HG02798 (cell line): Measurements from ENCODE around the gene OR51E2.
"Not testable (repeated sequence)": the region's sequence is repeated elsewhere in the genome, so short reads cannot be mapped to it uniquely, and the experiment has no call there.

Source experiments
- ATAC-seq: cut with Tn5 transposase; IDR thresholded peaks from one replicate; pipeline ENCODE4 v1.9.1; 2021; ENCODE audit warnings: mild to moderate bottlenecking; ENCODE audit not compliant: unreplicated experiment, poor library complexity

Gene OR51E2, protein sequence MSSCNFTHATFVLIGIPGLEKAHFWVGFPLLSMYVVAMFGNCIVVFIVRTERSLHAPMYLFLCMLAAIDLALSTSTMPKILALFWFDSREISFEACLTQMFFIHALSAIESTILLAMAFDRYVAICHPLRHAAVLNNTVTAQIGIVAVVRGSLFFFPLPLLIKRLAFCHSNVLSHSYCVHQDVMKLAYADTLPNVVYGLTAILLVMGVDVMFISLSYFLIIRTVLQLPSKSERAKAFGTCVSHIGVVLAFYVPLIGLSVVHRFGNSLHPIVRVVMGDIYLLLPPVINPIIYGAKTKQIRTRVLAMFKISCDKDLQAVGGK

DNA sequence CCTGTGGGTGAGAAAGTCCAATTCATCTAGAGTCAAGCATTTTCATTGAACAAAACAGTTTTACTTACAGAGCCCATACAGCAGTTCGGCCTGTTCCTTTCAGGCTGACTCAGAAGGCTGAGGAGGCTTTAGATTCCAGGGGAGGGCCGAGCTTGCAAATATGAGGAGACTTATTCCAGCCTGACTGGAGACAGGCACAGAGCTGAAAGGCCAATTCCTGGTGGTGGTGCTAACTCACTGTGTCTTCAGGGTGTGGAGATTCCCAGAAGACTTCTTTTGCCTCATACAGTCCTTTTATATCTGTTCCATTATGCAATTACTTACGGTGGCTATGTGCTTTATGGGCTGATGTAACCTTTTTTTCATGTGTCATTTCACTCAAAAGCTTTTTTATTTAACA lies at the start of gene OR51E2:
Gene OR51E2 (minus strand): TSS at position 269 of the 400 bp plus-strand sequence. CDS start 15,142 bp downstream, outside the sequence.
- no peak for ATAC-seq

DNA sequence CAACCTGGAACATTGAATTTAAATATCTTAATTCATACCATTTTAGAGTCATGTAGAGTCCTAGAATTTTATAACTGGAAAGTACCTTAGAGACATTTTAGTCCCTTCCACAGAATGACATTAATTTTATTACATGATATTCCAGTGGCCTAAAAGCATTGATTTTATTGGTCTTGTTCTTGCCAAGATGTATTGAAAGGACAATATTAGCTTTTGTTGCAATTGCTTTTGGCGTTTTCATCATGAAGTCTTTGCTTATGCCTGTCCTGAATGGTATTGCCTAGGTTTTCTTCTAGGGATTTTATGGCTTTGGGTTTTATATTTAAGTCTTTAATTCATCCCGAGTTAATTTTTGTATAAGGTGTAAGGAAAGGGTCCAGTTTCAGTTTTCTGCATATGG lies 43.1 kb upstream of the OR51E2 start:
- no peak for ATAC-seq

DNA sequence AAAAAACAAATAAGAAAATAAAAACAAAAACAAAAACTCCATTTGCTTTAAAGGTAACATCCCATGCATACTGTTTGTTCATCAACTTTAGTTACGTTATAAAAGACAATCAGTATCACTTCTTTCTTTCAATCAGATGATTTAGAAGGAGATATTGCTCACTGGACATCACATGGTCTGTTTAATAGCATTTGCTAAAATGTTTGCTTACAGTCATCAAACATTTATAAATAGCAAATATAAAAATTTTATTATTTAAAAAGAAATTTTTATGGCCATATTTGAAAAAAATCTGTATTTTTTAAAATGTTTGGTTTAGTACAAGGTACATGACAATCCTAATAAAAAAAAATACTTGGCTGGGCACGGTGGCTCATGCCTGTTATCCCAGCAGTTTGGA lies 29.5 kb upstream of the OR51E2 start:
- no peak for ATAC-seq

DNA sequence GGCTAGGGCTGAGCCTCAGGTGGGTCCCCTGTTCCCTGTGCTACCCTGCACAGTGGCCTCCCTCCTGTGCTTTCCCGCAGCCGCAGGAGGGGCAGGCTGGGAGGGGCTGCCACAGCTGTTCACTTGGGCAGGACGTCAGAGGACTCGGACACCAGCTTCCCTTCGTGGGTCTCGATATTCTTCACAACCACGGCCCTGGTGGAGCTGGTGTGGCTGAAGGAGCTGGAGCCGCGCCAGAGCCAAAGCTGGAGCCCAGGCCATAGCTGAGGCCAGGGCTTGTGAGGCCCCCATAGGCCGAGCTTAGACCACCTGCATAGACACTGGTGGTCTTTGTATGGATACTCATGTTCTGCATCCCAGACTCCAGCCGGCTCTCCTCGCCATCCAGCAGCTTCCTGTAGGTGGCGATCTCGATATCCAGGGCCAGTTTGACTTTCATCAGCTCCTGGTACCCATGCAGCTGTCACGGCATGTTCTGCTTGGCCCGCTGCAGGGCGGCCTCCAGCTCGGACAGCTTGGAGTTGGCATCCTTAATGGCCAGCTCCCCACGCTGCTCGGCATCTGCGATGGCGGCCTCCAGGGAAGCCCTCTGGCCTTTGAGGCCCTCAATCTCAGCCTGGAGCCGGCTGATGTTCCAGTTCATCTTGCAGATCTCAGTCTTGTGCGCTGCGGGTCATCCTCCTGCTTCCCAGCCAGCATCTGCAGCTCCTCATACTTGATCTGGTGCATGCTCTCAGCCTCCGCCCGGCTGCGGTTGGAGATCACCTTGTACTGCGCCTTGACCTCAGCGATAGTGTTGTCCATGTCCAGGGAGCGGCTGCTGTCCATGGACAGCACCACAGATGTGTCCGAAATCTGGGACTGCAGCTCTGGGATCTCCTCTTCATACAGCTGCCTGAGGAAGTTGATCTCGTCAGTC lies 25.2 kb upstream of the OR51E2 start:
- ATAC-seq = not testable (repeated sequence)

DNA sequence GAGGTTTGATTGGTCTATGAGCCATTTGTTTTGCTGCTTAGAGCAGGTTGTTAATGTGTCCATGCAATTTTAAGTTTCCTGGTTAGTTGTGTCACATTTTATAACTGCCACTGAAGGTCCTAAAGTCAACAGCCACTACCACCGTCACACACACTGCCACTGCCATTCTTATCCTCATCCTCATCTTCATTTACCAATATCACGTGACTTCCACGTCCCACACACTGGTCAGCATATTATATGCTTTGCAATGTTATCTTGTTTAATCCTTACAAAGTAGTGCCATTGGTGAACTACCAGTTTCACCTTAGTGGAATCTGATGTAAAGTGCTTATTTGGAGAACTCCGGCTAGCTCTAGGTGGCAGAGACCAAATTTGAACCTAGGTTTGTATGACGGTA lies 16.6 kb upstream of the OR51E2 start:
- ATAC-seq = no peak

DNA sequence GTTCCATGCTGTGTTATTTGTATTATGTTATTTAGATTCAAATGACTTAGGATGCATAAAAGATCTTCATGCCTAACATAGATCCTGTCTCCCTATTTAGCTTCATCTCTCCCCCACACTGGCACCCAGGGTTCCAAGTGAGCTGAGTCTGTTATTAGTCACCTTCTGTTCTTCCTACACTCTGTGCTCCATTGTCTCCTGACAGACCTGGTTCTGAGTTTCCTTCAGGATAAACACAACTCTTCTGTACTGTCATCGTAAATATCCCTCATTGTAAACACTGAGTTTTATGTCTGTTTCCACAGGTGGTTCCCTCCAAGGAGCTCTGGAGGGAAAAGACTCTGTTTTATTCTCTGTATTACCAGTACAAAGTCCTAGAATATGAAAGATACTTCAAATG lies 15.6 kb upstream of the OR51E2 start:
- no peak for ATAC-seq

DNA sequence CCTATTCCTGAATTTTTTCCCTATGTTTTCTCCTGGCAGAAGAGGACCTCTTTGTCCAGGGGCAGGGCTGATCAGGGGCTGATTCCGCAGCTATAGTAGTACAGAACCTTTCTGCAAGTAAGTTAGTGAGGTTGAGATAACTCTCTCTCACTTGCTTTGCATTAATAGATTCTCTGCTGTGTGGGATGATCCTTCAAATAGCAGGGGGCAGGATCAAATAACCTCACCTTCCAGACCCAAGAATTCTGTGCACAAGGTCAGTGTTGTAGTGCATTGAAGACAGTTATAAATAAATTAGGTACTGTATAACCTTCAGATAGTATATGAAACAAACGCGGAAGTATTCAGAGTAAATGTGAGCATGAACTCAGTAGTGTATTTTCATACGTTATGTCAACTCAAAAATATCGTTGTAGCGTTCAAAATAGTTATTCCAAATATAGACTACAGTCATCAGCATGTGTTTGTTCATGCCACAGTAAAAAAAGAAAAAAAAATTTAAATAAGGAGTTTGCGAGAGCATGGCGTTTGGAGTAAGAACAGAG lies 7.2 kb upstream of the OR51E2 start:
- no peak for ATAC-seq

DNA sequence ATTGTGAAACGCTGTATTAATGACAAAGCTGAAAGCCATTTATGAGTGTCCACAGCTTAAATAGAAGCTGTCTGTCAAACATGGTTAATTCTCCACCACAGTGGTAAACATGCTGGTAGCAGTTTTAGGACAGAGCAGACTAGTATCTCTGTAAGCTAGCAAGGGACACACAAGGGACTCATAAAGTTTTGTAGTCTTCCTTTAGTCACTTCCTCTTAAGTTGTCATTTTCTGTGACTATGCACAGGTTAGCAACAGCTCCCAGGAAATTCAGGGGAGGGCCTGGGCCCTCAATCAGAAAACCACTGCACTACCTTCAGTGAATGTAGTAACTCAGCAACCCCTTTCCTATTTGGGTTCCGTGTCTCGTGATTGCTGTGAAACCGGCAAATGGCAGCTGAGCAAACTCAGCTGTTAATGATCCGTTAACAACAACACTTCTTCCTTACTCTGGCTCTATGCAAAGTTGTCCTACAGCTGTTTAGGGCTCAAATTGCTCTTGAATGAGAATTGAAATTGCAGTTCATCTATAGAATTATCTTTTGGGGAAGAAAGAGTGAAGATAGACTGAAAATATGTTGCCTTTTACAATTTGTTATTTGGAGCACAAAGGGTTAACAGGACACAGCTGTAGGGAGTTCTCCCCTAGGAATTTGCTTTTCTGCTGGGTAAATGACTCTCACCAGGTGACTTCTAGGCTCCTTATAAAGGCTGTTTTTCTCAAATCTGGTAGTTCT lies 6.6 kb upstream of the OR51E2 start, which contains the start of gene MMP26:
Gene MMP26 (plus strand): TSS at position 731 of the 736 bp plus-strand sequence.
- ATAC-seq = peak; percentile 50

DNA sequence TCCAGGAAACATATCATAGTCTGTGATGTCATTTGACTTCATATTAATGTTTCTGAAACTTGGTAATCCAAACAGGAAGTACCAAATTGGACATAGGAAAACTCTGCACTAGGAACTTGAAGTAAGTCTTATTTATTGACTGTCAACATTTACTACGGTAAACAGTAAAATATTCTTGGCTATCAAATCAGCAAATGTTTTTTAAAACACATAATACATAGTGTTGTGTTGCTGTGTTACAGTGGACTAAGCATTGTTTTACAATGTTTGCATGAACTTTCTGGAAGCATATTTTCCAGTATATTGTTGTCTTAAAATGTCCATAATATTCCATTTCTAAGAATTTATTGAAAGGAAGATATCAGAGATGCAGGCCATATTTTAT lies 2.8 kb upstream of the OR51E2 start:
- no peak for ATAC-seq

DNA sequence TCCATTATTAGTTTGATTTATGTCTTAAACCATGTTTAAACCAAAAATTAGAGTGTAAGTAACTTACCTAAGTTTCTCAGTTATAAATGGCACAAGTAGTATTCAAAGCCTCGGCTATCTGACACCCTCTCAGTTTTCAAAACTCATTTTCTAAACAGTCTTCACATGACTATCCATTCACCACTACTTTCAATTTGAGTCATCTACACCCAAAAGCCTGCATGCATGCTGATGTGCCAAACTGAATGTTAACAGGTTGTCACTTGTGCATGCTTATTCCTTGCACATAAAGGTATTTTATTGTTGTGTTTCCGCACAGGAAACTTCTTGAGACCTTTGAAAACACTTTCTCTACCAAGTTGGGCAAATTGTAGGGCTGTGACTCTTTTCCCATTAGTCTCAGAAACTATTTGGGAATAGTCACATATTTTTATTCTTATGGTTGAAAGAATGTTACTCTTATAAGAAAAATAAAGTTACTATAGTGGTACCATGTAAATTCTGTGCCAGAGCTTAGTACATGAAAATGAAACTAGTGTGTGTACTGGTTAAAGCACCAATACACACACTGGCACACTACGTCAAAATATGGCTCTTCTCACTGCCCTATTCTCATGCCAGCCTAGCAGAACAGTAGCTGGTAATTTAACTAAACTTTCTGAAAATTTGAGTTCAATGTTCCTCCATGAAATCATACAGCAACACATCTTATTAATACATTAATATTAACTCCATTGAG lies 2.2 kb upstream of the OR51E2 start:
- peak; percentile 91 for ATAC-seq

DNA sequence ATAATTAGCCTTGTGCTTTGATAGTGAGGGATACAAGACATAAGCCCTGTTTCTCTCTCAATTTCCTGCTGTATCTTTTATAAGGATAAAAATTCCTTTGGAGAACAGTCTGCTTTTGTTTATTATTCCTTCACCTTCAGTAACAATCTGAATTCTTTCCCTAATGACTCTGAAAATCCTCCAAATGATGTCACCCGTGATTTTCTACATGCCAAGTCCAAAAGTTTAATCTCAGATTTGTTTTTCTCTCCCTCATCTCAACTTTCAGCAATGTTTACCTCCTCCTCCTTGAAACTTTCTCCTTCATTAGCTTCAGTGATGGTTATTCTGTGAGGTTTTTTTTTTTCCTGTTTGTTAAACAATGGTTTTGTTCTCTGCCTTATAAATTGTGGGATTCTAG lies 2.2 kb downstream of the OR51E2 start:
- ATAC-seq = no peak

DNA sequence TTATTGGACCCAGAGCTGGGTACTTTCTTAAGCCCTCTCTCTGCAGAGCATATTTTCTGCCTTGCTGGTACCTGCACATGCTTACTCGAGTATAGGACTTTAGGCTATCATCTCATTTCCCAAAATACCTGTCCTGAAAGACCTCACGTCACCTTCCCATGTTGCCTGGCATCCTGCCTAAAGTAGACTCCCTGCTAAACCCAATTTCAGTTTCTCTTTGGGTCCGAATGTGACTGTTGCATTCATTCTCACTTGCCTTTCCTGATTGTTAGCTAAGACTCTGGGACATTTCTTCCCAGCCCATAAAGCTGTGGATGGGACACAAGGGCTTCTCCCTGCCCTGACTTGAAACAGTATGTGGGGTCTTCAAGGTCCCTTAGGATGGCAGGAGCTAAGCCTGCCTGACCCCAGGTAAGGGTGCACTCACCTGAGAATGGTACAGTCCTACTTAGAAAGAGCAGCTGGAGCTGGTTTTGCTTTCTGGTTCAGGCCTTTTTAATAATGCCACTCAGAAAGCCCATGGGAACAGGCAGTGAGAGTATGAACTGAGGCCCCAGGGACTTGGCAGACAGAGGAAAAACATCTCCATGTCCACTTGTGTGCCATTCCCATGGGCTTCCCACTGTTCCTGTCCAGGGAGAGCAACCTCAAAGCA lies 12.9 kb downstream of the OR51E2 start:
- ATAC-seq = no peak

DNA sequence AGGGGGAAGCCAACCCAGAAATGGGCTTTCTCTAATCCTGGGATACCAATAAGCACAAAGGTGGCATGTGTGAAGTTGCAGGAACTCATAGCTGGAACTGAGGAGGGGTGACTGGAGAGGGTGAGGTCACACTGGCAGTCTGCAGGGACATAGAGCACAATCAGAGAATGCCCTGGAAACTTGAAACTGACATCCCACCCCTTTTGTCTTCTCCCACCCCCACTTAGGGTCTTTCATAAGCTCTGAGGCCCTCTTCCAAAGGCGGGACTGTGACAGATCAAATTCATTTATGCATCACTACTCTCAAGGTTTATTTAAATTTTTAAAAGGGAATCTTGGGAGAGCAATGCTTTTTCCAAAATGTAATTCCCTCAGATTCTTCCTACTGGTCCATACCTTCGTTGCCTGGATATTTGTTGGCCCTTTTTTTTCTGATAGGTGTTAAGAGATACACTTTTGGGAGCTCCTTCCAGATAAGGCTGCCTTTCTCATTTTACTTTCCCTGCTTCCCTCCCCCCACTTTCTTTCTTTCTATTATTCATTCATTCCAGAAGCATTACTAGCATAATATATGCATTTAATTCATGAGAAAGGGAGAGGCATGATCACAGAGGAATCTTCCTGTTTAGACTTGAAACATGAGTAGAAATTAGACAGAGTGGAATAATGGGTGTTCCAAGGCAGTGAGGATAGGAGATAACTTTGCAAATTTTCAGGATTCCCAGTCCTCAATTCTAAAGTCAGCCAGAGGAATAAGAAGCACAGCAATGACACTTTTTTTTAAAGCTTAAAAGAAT lies 14.8 kb downstream of the OR51E2 start:
- ATAC-seq = no peak

DNA sequence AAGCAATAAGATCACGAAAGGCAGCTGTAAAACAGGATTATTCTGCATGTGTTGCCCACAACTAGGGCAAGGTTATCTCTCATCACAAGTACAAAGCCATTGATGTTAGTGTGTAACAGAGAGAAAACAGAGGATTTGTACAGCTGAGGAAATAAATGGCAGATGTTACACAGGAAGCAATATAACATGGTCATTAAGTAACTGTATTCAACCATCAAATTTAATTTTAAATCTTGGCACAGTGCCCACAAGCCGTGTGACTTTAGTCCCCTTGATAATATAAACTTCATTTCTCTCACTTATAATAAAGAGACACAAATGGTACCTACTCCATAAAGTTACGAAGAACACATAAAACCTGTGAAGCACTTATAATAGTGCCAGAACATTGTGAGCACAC lies 17.3 kb downstream of the OR51E2 start:
- no peak for ATAC-seq

DNA sequence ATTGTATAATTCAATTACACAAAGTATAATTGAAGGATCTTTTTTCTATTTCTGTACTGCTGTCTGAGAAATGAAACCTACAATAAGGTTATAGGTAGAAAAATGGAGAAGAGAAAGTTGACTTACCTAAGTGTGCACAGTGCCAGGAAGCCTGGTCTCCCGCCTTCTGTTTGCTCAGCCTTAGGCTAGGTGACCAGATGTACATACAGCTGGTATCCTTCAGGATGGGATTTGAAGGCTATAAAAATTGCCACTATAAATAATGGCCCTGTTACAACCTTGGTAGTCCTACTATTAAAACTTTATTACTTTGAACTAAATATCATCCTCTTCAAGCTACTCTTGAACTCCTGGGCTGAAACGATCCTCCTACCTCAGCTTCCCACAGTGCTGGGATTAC lies 19.7 kb downstream of the OR51E2 start:
- no peak for ATAC-seq

DNA sequence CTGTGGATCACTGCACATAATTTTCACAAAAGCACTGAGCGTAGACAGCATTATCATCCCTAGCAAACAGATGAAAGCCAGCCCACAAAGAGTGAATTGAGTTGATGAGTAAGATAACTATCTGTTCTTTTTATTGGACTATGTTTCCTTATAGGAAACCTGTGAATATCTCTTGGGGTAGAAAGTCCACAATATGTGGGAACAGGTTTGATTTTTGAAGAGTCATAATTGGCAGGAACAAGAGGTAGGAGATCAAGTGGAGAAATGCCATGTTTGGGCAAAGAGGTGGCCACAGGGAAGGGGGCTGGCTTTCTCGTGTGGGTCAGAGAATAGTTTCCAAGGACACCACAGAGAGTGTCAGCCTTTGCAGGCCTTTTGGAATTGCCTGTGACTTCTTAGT lies 23.9 kb downstream of the OR51E2 start:
- no peak for ATAC-seq

DNA sequence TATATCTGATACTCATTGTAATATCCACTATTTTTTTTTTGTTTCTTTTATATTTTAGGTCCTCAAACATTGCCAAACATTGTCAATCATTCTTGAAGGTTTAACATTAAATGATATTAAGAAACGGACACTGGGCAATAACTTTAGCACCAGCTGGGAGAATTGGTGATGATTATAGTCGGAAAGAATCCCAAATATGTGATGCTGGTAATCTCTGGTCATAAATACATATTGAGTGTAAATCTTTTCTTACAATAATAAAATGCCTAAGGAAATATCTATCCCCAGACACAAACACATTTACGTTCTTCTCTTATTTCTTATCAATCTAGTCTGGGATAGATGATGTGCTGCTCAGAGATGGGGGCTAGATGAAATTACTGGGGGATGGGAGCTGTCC lies 25.2 kb downstream of the OR51E2 start:
- no peak for ATAC-seq

DNA sequence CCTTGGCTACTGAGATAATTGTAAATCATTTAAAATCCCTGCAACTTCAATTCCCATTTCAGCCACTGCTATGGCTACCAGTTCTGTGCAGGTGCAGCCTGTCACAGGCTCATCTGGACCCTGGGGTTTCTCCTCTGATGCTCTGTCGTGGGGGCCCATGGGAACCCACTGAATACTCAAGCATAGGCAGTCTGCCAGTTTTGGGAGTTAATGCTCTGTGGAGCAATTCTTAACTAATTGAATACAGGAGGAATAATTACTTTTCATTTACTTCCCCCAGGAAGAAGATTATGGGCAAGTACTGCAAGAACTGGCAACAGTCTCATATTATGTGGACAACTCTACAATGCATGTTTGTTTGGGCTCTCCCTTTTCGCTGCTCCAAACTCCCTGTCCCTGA lies 25.9 kb downstream of the OR51E2 start:
- ATAC-seq = no peak

DNA sequence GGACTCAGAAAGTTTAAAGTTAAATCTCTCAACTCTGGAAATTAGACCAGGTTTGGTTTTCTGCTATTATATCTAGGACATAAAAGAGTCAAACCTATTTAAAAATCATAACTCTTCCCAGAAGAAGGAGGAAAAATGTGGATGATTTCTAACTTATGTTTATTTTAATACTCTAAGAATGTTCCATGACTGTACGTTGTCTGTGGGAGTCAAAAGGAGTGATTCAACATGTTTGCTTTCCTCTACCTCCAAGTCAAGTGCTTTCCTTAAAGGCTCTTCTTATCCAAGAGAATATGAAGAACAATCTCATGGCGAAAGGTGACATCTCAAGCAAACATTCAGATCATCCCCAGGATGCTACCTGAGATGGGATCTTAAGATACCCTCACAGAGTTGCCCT lies 32.2 kb downstream of the OR51E2 start:
- ATAC-seq = no peak
